HTERT RPE-1 (cell line): ENCODE results near the gene SLC13A2.

Source experiments
- in situ Hi-C: fragments of 300-500 bp; cut with MboI; formaldehyde crosslinking; loops from 4 replicates; pipeline ENCODE4 v1.14.3; 2020; ENCODE audit warnings: low sequenced_read_pairs

SLC13A2 gene

GRCh38 chr17:28532050-28532960, 58.9 kb downstream of the SLC13A2 start:
- in situ Hi-C loops, result no loop called here

DNA sequence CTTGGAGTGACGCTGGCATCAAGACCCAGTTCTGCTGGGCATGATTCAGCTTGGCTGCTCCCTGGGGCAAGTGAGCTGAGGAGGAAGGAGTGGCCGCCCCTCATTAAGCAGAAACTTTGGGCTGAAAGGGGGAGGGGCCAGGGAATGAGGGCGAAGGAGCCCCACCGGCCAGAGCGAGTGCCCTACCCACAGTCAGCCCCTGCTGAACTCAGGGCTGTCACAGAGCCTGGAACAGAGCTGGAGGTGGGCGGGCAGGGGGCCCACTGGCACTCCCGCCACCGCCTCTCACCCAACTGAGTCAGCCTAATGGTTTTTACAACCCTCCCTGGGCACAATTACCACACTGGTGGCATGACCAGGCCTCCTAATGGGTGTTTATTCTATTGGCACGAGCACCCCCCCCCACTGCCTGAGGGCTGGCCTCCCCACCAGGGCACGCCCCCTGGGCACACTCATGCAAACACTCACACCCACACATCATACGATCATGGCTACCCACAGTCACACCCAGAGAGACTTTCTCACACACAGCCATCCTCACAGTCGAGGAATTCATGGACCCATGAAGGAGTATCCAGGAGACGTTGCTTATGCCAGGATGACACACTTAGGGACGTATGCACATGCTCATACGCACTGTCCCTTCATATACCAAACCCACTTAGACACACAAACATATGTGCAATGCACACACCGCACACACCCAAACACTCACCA, 59.8 kb downstream of the SLC13A2 start:
- in situ Hi-C loops, result no loop called here

DNA sequence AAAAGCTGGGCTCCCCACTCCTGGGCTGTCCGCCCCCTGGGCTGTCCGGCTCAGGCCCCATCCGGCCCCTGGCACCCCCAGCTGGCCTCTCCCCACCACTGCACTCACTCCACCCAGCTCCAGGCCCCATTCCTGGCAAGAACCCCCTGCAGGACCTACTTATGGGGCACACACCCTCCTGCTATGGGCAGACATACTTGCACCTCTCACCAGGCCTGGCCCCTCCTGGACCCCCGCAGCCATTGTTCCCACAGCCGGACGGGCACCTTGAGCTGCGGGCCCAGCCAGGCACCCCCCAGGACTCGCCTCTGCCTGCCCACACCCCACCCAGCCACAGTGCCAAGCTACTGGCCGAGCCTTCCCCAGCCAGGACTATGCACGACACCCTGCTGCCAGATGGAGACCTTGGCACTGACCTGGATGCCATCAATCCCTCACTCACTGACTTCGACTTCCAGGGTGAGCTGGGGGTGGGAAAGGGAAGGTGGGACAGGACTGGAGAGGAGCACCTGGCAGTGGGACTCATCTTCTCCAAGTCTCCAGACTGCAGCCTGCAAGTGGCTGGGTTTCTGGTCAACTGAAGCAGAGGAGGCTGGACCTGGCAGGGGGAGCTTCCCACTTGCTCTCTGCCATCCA, 61.4 kb downstream of the SLC13A2 start:
- in situ Hi-C loops, result no loop called here

GRCh38 chr17:28536532-28537218, 63.2 kb downstream of the SLC13A2 start:
- in situ Hi-C loops, result no loop called here

GRCh38 chr17:28537219-28537610, 63.8 kb downstream of the SLC13A2 start:
- in situ Hi-C loops, result no loop called here

- in situ Hi-C loops, result no loop called here
These were observed 65.0 kb downstream of the SLC13A2 start for GRCh38 chr17:28538296-28538895.

- in situ Hi-C loops, result no loop called here
These were observed 66.8 kb downstream of the SLC13A2 start for GRCh38 chr17:28540231-28540630.

DNA sequence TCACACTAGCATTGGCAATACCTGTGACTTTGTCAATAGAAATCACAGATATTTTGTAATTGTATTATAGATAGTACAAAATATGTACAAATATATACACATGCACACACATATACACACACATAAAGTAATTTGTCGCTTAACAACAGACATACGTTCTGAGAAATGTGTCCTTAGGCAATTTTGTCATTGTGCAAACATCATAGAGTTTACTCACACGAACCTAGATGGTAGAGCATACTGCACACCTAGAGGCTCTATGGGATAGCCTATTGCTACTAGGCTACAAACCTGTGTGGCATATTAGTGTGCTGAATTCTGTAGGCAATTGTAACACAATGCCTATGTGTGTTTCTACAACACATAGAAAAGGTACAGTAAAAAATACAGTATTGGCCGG, 68.0 kb downstream of the SLC13A2 start:
- in situ Hi-C loops, result no loop called here

GRCh38 chr17:28544402-28545140, 71.1 kb downstream of the SLC13A2 start:
- in situ Hi-C loops, result no loop called here

DNA sequence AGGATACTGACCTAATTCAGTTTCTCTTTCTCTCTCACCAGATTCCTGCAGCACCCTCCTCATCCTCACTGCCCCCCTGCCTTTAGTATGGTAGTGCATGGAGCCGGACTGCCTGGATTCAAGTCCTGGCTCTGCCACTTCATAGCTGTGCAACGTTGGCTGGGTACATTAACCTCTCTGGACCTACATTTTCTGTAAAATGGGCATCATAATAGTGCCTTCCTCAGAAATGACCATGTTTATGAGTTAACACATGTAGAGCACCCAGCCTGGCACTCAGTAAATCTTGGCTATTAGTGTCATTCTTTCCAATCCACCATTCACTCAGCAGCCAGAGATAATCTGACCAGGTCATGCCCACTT, 71.7 kb downstream of the SLC13A2 start:
- in situ Hi-C loops, result no loop called here

DNA sequence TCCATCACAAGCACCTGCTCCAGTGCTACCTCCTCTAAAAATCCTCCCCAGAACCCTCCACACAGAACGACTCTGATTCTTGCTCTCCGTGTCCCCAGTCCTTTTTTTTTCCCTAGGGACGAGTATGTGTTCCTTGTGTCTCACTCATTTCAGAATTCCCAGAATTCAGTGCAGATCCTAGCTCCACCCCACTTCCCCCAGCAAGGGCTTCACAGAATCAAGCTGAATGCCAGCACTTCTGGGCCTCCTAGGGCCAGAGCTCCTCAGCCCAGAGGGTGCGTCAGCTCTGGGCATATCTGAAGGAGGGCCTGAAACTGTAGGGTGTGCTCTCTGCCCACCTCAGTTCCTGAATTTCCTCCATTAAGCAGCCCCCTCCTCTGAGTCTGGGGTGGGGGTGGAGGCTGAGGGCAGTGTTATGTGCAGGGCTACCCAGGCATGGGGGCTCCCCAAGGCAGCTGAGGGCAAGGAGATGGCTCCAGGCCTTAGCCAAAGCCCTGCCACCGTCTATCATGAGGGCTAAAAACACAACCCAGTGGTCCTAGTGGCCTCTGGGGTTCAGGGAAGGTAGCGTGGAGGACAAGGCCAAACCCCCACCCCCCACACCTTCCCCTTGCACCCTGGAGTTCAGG, 72.5 kb downstream of the SLC13A2 start:
- in situ Hi-C loops, result no loop called here

DNA sequence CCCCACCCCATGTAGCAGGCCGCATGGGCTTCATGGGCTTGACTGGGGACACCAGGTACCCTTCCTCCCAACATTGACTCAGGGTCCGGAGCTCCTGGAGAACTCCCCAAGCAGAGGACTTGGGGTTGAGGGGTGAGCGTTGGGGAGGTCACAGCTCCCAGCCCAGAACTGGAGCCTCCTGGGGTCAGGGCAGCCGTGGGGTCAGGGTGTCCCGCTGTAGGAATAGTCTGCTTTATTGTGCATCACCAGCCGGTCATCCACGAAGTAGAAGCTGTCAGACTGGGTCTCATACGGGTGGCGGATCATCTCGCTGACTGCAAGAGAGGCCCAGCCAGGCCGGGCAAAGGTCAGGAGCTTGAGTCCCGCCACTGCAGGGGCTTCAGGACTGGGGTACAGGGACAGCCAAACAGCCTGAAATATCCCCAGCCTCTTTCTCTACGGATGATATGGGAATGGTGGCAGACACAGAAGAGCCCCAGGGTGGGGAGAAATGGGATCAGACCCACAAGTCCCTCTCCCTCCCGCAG, 73.7 kb downstream of the SLC13A2 start:
- in situ Hi-C loops, result no loop called here
